Endodermal cell (in vitro differentiated cells): Measurements from ENCODE around the gene TRAPPC8. TPM values are rescaled to one million over a fixed set of nuclear protein-coding genes. Genes with fewer than 3 reads are reported as not detected.
"Not testable (repeated sequence)": the region's sequence is repeated elsewhere in the genome, so short reads cannot be mapped to it uniquely, and the experiment has no call there.

Experiments
- DNase-seq: peaks from one replicate; pipeline ENCODE4 v3.0.0-alpha.2; 2017
- H3K27ac ChIP-seq: 2 replicates; pipeline ENCODE4 v1.5.1; 2013; ENCODE audit warnings: mild to moderate bottlenecking, low read depth, low read length, moderate library complexity
- H3K27me3 ChIP-seq: 2 replicates; pipeline ENCODE4 v1.6.1; 2013; ENCODE audit warnings: mild to moderate bottlenecking, low read length, moderate library complexity; ENCODE audit not compliant: insufficient read depth, control insufficient read depth, poor library complexity, severe bottlenecking
- H3K36me3 ChIP-seq: 2 replicates; pipeline ENCODE4 v1.7.0; 2013; ENCODE audit warnings: mild to moderate bottlenecking, low read length, moderate library complexity; ENCODE audit not compliant: control insufficient read depth, insufficient read depth
- H3K4me1 ChIP-seq: one replicate; pipeline ENCODE4 v1.7.0; 2013; ENCODE audit warnings: low read length; ENCODE audit not compliant: control insufficient read depth, insufficient read depth
- H3K4me3 ChIP-seq: 2 replicates; pipeline ENCODE4 v1.5.1; 2013; ENCODE audit warnings: mild to moderate bottlenecking, low read length, moderate library complexity
- H3K9ac ChIP-seq: 2 replicates; pipeline ENCODE4 v1.6.1; 2013; ENCODE audit warnings: mild to moderate bottlenecking, low read length, moderate library complexity; ENCODE audit not compliant: poor library complexity, severe bottlenecking; ENCODE audit errors: extremely low read depth
- H3K9me3 ChIP-seq: 2 replicates; pipeline ENCODE4 v1.6.1; 2013; ENCODE audit warnings: mild to moderate bottlenecking, low read length, moderate library complexity; ENCODE audit not compliant: control insufficient read depth
- H3K27ac Mint-ChIP-seq: 2 replicates; pipeline ENCODE4 v1.8.0; 2020; ENCODE audit warnings: mixed read lengths
- H3K27me3 Mint-ChIP-seq: 2 replicates; pipeline ENCODE4 v1.8.0; 2021; ENCODE audit warnings: mild to moderate bottlenecking, mixed read lengths; ENCODE audit not compliant: insufficient read depth
- H3K36me3 Mint-ChIP-seq: 2 replicates; pipeline ENCODE4 v1.8.0; 2020; ENCODE audit warnings: low read depth, mixed read lengths
- H3K4me1 Mint-ChIP-seq: 2 replicates; pipeline ENCODE4 v1.8.0; 2020; ENCODE audit warnings: mixed read lengths
- H3K4me3 Mint-ChIP-seq: 2 replicates; pipeline ENCODE4 v1.8.0; 2020; ENCODE audit warnings: mild to moderate bottlenecking, moderate library complexity, mixed read lengths
- H3K9me3 Mint-ChIP-seq: 2 replicates; pipeline ENCODE4 v1.8.0; 2020; ENCODE audit warnings: mild to moderate bottlenecking, mixed read lengths
- CTCF ChIP-seq: fragments of 200-600 bp; sonication (generic); conservative IDR thresholded peaks from 2 replicates; pipeline ENCODE4 v1.5.0; 2021; ENCODE audit warnings: antibody characterized with exemption, mild to moderate bottlenecking
- WGBS, 2 experiments: methylation state at CpG; one replicate each; pipeline versions ENCODE4 v1.1.5 to v1.1.7; 2013; ENCODE audit warnings: missing lambda C conversion rate in 2 of 2, mixed read lengths in 1 of 2; ENCODE audit not compliant: insufficient coverage in 1 of 2, insufficient read length in 1 of 2; 5-methylcytosine and 5-hydroxymethylcytosine counted together
- total RNA-seq, 2 donors: library from RNA; stranded (reverse); fragmentation: NEBNext Ultra II Directional in 1 of 2; extraction: Animal tissue kit (Norgen Biotek cat#: 25700) in 1 of 2; gene quantifications; 2 replicates in 1 of 2; 3 replicates in 1 of 2; pipeline ENCODE4 v1.2.1, GENCODE V29; 2021

Gene TRAPPC8
- total RNA-seq, 2 donors from 2014 or later, result 45.2 to 49.0 TPM

GRCh38 chr18:31920277-31920676, 22.7 kb downstream of the TRAPPC8 start:
- DNase-seq, result no peak
- WGBS, 2 experiments, result 95 to 100% methylated on average over 2 to 3 of the region's 3 CpGs
- H3K27ac ChIP-seq, result no peak overlapping the region
- no peaks in the 10 kb centered on the region for H3K4me1 ChIP-seq
- H3K27me3 ChIP-seq, result no peaks in the 10 kb centered on the region
- TF ChIP-seq CTCF, result no peak
- H3K9ac ChIP-seq, result no peak overlapping the region
- H3K4me3 ChIP-seq, result no peak overlapping the region
- peaks cover 73% of the 10 kb centered on the region for H3K36me3 ChIP-seq
- Mint-ChIP-seq H3K27me3 (no peaks in the 10 kb centered on the region), H3K9me3 (no peaks in the 10 kb centered on the region), H3K4me3 (no peak overlapping the region), H3K4me1 (no peaks in the 10 kb centered on the region), H3K27ac (no peak overlapping the region), H3K36me3 (peaks cover 49% of the 10 kb centered on the region)
- H3K9me3 ChIP-seq, result no peaks in the 10 kb centered on the region

GRCh38 chr18:31919366-31919765, 23.6 kb downstream of the TRAPPC8 start:
- H3K27ac ChIP-seq, H3K9me3 ChIP-seq, H3K4me3 ChIP-seq, H3K27ac Mint-ChIP-seq, DNase-seq, H3K4me1 Mint-ChIP-seq, H3K9ac ChIP-seq, H3K9me3 Mint-ChIP-seq, H3K27me3 Mint-ChIP-seq, H3K4me1 ChIP-seq, H3K27me3 ChIP-seq, H3K4me3 Mint-ChIP-seq: not testable (repeated sequence)
- 97 to 100% methylated on average over 1 to 4 of the region's 5 CpGs for WGBS, 2 experiments
- peaks cover 71% of the 10 kb centered on the region for H3K36me3 ChIP-seq
- peaks cover 50% of the 10 kb centered on the region for H3K36me3 Mint-ChIP-seq

GRCh38 chr18:31918733-31919132, 24.2 kb downstream of the TRAPPC8 start:
- H3K27ac ChIP-seq, result no peak overlapping the region
- peaks cover 77% of the 10 kb centered on the region for H3K36me3 ChIP-seq
- no peaks in the 10 kb centered on the region for H3K9me3 ChIP-seq
- no peaks in the 10 kb centered on the region for H3K27me3 Mint-ChIP-seq
- no peak overlapping the region for H3K27ac Mint-ChIP-seq
- no peaks in the 10 kb centered on the region for H3K4me1 ChIP-seq
- WGBS, 2 experiments, result 93 to 100% methylated on average over 1 of the region's 1 CpG
- H3K4me1 Mint-ChIP-seq, result peaks cover 6% of the 10 kb centered on the region
- no peaks in the 10 kb centered on the region for H3K9me3 Mint-ChIP-seq
- TF ChIP-seq CTCF, result no peak
- H3K4me3 Mint-ChIP-seq, result no peak overlapping the region
- H3K27me3 ChIP-seq, result no peaks in the 10 kb centered on the region
- DNase-seq, result no peak
- peaks cover 53% of the 10 kb centered on the region for H3K36me3 Mint-ChIP-seq
- no peak overlapping the region for H3K4me3 ChIP-seq
- no peak overlapping the region for H3K9ac ChIP-seq

GRCh38 chr18:31901063-31901462, 41.9 kb downstream of the TRAPPC8 start:
- H3K36me3 ChIP-seq, result peaks cover 92% of the 10 kb centered on the region
- Mint-ChIP-seq H3K9me3 (no peaks in the 10 kb centered on the region), H3K4me1 (no peaks in the 10 kb centered on the region), H3K27me3 (no peaks in the 10 kb centered on the region), H3K36me3 (peaks cover 71% of the 10 kb centered on the region), H3K27ac (no peak overlapping the region), H3K4me3 (no peak overlapping the region)
- no peak overlapping the region for H3K9ac ChIP-seq
- no peak overlapping the region for H3K27ac ChIP-seq
- no peaks in the 10 kb centered on the region for H3K9me3 ChIP-seq
- H3K27me3 ChIP-seq, result no peaks in the 10 kb centered on the region
- DNase-seq, result no peak
- H3K4me3 ChIP-seq, result no peak overlapping the region
- no peak for TF ChIP-seq CTCF
- H3K4me1 ChIP-seq, result no peaks in the 10 kb centered on the region

- DNase-seq, H3K27me3 Mint-ChIP-seq, H3K9ac ChIP-seq, H3K27ac Mint-ChIP-seq, H3K4me3 ChIP-seq, H3K9me3 ChIP-seq, H3K27me3 ChIP-seq, H3K4me1 Mint-ChIP-seq, H3K4me3 Mint-ChIP-seq, H3K27ac ChIP-seq, H3K9me3 Mint-ChIP-seq, H3K4me1 ChIP-seq: not testable (repeated sequence)
- WGBS, 2 experiments, result 92 to 97% methylated on average over 6 to 7 of the region's 7 CpGs
- H3K36me3 Mint-ChIP-seq, result peaks cover 72% of the 10 kb centered on the region
- peaks cover 92% of the 10 kb centered on the region for H3K36me3 ChIP-seq
These were observed 43.2 kb downstream of the TRAPPC8 start for GRCh38 chr18:31899771-31900170.
